ENCODE data around the gene SLC38A4. TPM values are rescaled to one million over a fixed set of nuclear protein-coding genes. Genes with fewer than 3 reads are reported as not detected.

The SLC38A4 gene
- total RNA-seq, 1 donor from 2014 or later: 4.7 TPM

GRCh38 chr12:46798648-46799047 lies 27.1 kb downstream of the SLC38A4 start:
- H3K9ac ChIP-seq (ENCODE audit: low read depth in 1 of 3, low read length in 3 of 3): no peak overlapping the region
- no peaks in the 10 kb centered on the region for H3K36me3 ChIP-seq (ENCODE audit: control insufficient read depth in 3 of 3, insufficient read depth in 3 of 3, low read length in 3 of 3)
- H3K27ac ChIP-seq (ENCODE audit: low read depth, low read length): no peak overlapping the region
- H3K4me3 ChIP-seq (ENCODE audit: low read length in 3 of 3): no peak overlapping the region
- no peaks in the 10 kb centered on the region for H3K9me3 ChIP-seq (ENCODE audit: control insufficient read depth in 3 of 3, low read length in 3 of 3)
- H3K4me1 ChIP-seq (ENCODE audit: control insufficient read depth in 3 of 3, insufficient read depth in 3 of 3, low read length in 3 of 3): peaks cover 0 to 2% (median 0%) of the 10 kb centered on the region in 3 donors
- no peaks in the 10 kb centered on the region for H3K27me3 ChIP-seq (ENCODE audit: control insufficient read depth in 3 of 3, insufficient read depth in 3 of 3, low read length in 3 of 3)

DNA sequence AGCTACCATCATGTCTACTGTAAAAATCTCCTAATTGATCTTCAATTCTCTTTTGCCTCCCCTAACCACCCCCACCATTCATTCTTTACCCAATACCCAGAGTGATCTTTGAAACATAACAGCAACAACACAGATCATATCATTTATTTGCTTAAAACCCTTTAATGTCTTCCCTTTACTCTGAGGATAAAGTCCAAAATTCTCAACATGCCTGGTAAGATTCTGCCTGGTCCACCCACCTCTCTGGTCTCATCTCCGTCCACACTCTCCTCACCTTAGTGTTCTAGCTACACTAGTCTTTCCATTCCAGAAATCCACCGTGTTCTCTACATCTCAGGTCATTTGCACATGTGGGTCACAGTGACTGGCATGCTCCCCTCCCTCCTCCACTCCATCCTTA lies 27.7 kb downstream of the SLC38A4 start:
- H3K4me3 ChIP-seq (ENCODE audit: low read length in 3 of 3): no peak overlapping the region
- H3K36me3 ChIP-seq (ENCODE audit: control insufficient read depth in 3 of 3, insufficient read depth in 3 of 3, low read length in 3 of 3): no peaks in the 10 kb centered on the region
- no peaks in the 10 kb centered on the region for H3K9me3 ChIP-seq (ENCODE audit: control insufficient read depth in 3 of 3, low read length in 3 of 3)
- H3K9ac ChIP-seq (ENCODE audit: low read depth in 1 of 3, low read length in 3 of 3): no peak overlapping the region
- H3K4me1 ChIP-seq (ENCODE audit: control insufficient read depth in 3 of 3, insufficient read depth in 3 of 3, low read length in 3 of 3): peaks cover 0 to 2% (median 0%) of the 10 kb centered on the region in 3 donors
- H3K27ac ChIP-seq (ENCODE audit: low read depth, low read length): no peak overlapping the region
- no peaks in the 10 kb centered on the region for H3K27me3 ChIP-seq (ENCODE audit: control insufficient read depth in 3 of 3, insufficient read depth in 3 of 3, low read length in 3 of 3)

- peaks cover 4 to 7% (median 6%) of the 10 kb centered on the region in 3 donors for H3K36me3 ChIP-seq (ENCODE audit: control insufficient read depth in 3 of 3, insufficient read depth in 3 of 3, low read length in 3 of 3)
- H3K4me3 ChIP-seq (ENCODE audit: low read length in 3 of 3): no peak overlapping the region
- no peak overlapping the region for H3K9ac ChIP-seq (ENCODE audit: low read depth in 1 of 3, low read length in 3 of 3)
- peaks cover 0 to 2% (median 0%) of the 10 kb centered on the region in 3 donors for H3K4me1 ChIP-seq (ENCODE audit: control insufficient read depth in 3 of 3, insufficient read depth in 3 of 3, low read length in 3 of 3)
- H3K27ac ChIP-seq (ENCODE audit: low read depth, low read length): no peak overlapping the region
- H3K27me3 ChIP-seq (ENCODE audit: control insufficient read depth in 3 of 3, insufficient read depth in 3 of 3, low read length in 3 of 3): no peaks in the 10 kb centered on the region
- H3K9me3 ChIP-seq (ENCODE audit: control insufficient read depth in 3 of 3, low read length in 3 of 3): no peaks in the 10 kb centered on the region
Observed at GRCh38 chr12:46795988-46796387, 29.8 kb downstream of the SLC38A4 start.

DNA sequence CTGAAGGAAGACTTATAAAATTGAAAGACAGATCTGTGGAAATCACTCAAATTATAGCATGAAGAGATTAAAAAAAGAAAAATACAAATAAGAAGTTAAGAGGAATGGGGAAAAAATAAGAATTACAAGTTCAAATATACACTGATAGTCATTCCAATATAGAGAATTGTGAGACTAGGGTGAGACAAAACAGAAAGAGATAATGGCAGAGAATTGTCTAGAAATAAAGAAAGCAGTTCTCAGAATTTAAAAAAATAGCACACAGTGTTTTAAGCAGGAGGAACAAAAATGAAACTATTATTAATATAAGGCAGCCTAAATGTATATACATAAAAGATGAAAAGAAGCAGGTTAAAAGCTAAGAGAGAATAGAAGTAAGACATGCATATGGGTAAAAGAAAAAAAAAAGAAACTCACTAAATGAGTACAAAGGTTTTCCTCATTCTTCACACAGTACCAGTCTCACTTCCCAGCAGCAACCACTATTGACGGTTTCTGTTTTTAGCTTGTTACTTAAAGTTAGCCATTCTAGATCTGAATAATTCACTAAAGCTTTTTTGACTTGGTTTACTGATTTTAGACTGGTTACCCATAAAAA lies 31.1 kb downstream of the SLC38A4 start:
- peaks cover 4 to 7% (median 6%) of the 10 kb centered on the region in 3 donors for H3K36me3 ChIP-seq (ENCODE audit: control insufficient read depth in 3 of 3, insufficient read depth in 3 of 3, low read length in 3 of 3)
- H3K27ac ChIP-seq (ENCODE audit: low read depth, low read length): no peak overlapping the region
- no peak overlapping the region for H3K4me3 ChIP-seq (ENCODE audit: low read length in 3 of 3)
- no peak overlapping the region for H3K9ac ChIP-seq (ENCODE audit: low read depth in 1 of 3, low read length in 3 of 3)
- H3K4me1 ChIP-seq (ENCODE audit: control insufficient read depth in 3 of 3, insufficient read depth in 3 of 3, low read length in 3 of 3): no peaks in the 10 kb centered on the region
- no peaks in the 10 kb centered on the region for H3K9me3 ChIP-seq (ENCODE audit: control insufficient read depth in 3 of 3, low read length in 3 of 3)
- no peaks in the 10 kb centered on the region for H3K27me3 ChIP-seq (ENCODE audit: control insufficient read depth in 3 of 3, insufficient read depth in 3 of 3, low read length in 3 of 3)

DNA sequence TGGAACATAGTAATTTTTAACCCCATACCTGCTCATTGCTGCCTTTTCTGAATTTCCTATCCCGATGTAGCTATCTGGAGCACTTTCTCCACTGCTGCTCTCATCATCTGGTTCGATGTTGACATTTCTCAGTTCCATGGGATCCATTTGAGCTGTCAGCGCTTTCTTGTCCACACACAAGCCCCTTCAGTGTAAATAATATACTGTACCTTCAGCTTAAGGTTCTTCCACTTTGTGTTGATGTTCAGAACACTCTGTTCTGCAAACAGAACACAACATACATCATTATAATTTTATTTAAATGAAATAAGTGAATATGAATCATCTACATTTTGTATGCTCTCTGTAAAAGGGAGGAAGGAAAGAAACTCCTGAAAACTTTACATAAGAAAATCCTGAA lies 32.9 kb downstream of the SLC38A4 start:
- Histone ChIP-seq H3K4me3 (ENCODE audit: low read length in 3 of 3) (no peak overlapping the region), H3K9ac (ENCODE audit: low read depth in 1 of 3, low read length in 3 of 3) (no peak overlapping the region), H3K27ac (ENCODE audit: low read depth, low read length) (no peak overlapping the region), H3K4me1 (ENCODE audit: control insufficient read depth in 3 of 3, insufficient read depth in 3 of 3, low read length in 3 of 3) (no peaks in the 10 kb centered on the region), H3K27me3 (ENCODE audit: control insufficient read depth in 3 of 3, insufficient read depth in 3 of 3, low read length in 3 of 3) (no peaks in the 10 kb centered on the region), H3K36me3 (ENCODE audit: control insufficient read depth in 3 of 3, insufficient read depth in 3 of 3, low read length in 3 of 3) (peaks cover 4 to 7% (median 6%) of the 10 kb centered on the region in 3 donors), H3K9me3 (ENCODE audit: control insufficient read depth in 3 of 3, low read length in 3 of 3) (no peaks in the 10 kb centered on the region)

- H3K4me1 ChIP-seq (ENCODE audit: control insufficient read depth in 3 of 3, insufficient read depth in 3 of 3, low read length in 3 of 3): peaks cover 2 to 8% (median 8%) of the 10 kb centered on the region in 3 donors
- H3K36me3 ChIP-seq (ENCODE audit: control insufficient read depth in 3 of 3, insufficient read depth in 3 of 3, low read length in 3 of 3): peaks cover 4 to 7% (median 6%) of the 10 kb centered on the region in 3 donors
- H3K4me3 ChIP-seq (ENCODE audit: low read length in 3 of 3): no peak overlapping the region
- no peak overlapping the region for H3K9ac ChIP-seq (ENCODE audit: low read depth in 1 of 3, low read length in 3 of 3)
- H3K9me3 ChIP-seq (ENCODE audit: control insufficient read depth in 3 of 3, low read length in 3 of 3): no peaks in the 10 kb centered on the region
- H3K27me3 ChIP-seq (ENCODE audit: control insufficient read depth in 3 of 3, insufficient read depth in 3 of 3, low read length in 3 of 3): no peaks in the 10 kb centered on the region
- no peak overlapping the region for H3K27ac ChIP-seq (ENCODE audit: low read depth, low read length)
Observed at GRCh38 chr12:46790066-46790465, 35.7 kb downstream of the SLC38A4 start.

DNA sequence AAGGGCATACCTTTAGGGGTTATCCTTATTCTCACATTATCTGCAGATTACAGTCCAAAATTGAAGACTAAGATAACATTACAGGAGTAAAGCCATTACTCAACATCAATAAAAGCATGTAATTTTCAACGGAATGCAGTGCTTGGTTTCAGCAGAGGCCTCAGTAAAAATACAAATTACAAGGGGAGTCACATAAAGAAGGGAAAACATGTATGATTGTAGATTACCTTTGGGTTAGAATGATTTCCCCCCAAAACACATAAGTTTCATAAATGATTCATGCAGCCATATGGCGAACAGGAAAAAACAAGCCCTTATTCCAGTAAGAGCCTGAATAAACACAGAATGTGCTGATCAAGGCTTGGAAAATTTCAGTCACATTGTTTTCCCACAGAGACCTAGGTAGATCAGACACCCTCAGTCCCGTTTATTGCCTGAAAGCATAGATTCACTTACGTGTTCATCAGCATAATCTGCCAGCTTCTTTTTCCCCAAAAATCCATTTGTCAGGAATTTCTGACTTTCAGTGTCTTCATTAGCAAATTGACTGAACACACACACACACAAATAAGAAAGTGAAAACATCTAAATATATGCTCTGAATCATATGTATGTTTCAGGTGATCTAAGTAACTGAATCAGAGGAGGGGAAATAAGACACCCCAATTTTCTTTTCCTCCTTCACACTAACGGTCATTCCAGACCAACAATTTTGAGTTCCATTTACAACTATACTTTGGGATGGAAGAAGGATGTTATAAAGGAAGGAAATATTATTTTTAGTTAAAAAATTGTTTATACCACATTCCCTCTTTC lies 37.5 kb downstream of the SLC38A4 start:
- Histone ChIP-seq H3K9ac (ENCODE audit: low read depth in 1 of 3, low read length in 3 of 3) (no peak overlapping the region), H3K4me1 (ENCODE audit: control insufficient read depth in 3 of 3, insufficient read depth in 3 of 3, low read length in 3 of 3) (peaks cover 2 to 14% (median 8%) of the 10 kb centered on the region in 3 donors), H3K36me3 (ENCODE audit: control insufficient read depth in 3 of 3, insufficient read depth in 3 of 3, low read length in 3 of 3) (peaks cover 4 to 7% (median 6%) of the 10 kb centered on the region in 3 donors), H3K27me3 (ENCODE audit: control insufficient read depth in 3 of 3, insufficient read depth in 3 of 3, low read length in 3 of 3) (no peaks in the 10 kb centered on the region), H3K27ac (ENCODE audit: low read depth, low read length) (no peak overlapping the region), H3K4me3 (ENCODE audit: low read length in 3 of 3) (no peak overlapping the region), H3K9me3 (ENCODE audit: control insufficient read depth in 3 of 3, low read length in 3 of 3) (no peaks in the 10 kb centered on the region)

GRCh38 chr12:46787496-46788055 lies 38.2 kb downstream of the SLC38A4 start:
- no peak overlapping the region for H3K9ac ChIP-seq (ENCODE audit: low read depth in 1 of 3, low read length in 3 of 3)
- H3K4me1 ChIP-seq (ENCODE audit: control insufficient read depth in 3 of 3, insufficient read depth in 3 of 3, low read length in 3 of 3): peaks cover 2 to 14% (median 8%) of the 10 kb centered on the region in 3 donors
- H3K27ac ChIP-seq (ENCODE audit: low read depth, low read length): no peak overlapping the region
- H3K36me3 ChIP-seq (ENCODE audit: control insufficient read depth in 3 of 3, insufficient read depth in 3 of 3, low read length in 3 of 3): peaks cover 3 to 7% (median 4%) of the 10 kb centered on the region in 3 donors
- no peak overlapping the region for H3K4me3 ChIP-seq (ENCODE audit: low read length in 3 of 3)
- H3K9me3 ChIP-seq (ENCODE audit: control insufficient read depth in 3 of 3, low read length in 3 of 3): no peaks in the 10 kb centered on the region
- H3K27me3 ChIP-seq (ENCODE audit: control insufficient read depth in 3 of 3, insufficient read depth in 3 of 3, low read length in 3 of 3): no peaks in the 10 kb centered on the region

- Histone ChIP-seq H3K27me3 (ENCODE audit: control insufficient read depth in 3 of 3, insufficient read depth in 3 of 3, low read length in 3 of 3) (no peaks in the 10 kb centered on the region), H3K27ac (ENCODE audit: low read depth, low read length) (no peak overlapping the region), H3K4me3 (ENCODE audit: low read length in 3 of 3) (no peak overlapping the region), H3K4me1 (ENCODE audit: control insufficient read depth in 3 of 3, insufficient read depth in 3 of 3, low read length in 3 of 3) (peaks cover 2 to 14% (median 8%) of the 10 kb centered on the region in 3 donors), H3K9me3 (ENCODE audit: control insufficient read depth in 3 of 3, low read length in 3 of 3) (no peaks in the 10 kb centered on the region), H3K9ac (ENCODE audit: low read depth in 1 of 3, low read length in 3 of 3) (no peak overlapping the region), H3K36me3 (ENCODE audit: control insufficient read depth in 3 of 3, insufficient read depth in 3 of 3, low read length in 3 of 3) (peaks cover 1 to 4% (median 1%) of the 10 kb centered on the region in 3 donors)
Observed at GRCh38 chr12:46786774-46787173, 39.0 kb downstream of the SLC38A4 start.

DNA sequence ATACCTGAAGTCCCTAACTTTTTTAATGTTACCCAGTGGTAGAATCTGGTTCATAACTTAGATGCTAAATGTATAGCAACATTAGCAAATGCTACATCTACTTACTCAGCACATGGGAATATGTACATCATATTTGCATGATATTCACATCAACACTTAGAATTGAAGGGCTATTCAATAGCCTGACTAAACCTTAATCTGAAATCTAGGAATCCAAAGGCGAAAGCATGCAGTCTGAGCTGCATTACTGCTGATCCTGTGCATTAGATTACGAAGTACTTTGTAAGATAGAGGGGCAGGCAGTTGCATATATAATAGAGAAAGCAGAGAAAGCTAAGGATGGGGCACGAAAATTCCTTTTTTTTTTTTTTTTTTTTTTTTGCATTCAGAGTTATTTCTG lies 40.4 kb downstream of the SLC38A4 start:
- H3K9ac ChIP-seq (ENCODE audit: low read depth in 1 of 3, low read length in 3 of 3): no peak overlapping the region
- H3K9me3 ChIP-seq (ENCODE audit: control insufficient read depth in 3 of 3, low read length in 3 of 3): no peaks in the 10 kb centered on the region
- no peaks in the 10 kb centered on the region for H3K27me3 ChIP-seq (ENCODE audit: control insufficient read depth in 3 of 3, insufficient read depth in 3 of 3, low read length in 3 of 3)
- no peak overlapping the region for H3K4me3 ChIP-seq (ENCODE audit: low read length in 3 of 3)
- peaks cover 2 to 14% (median 8%) of the 10 kb centered on the region in 3 donors for H3K4me1 ChIP-seq (ENCODE audit: control insufficient read depth in 3 of 3, insufficient read depth in 3 of 3, low read length in 3 of 3)
- no peak overlapping the region for H3K27ac ChIP-seq (ENCODE audit: low read depth, low read length)
- no peaks in the 10 kb centered on the region for H3K36me3 ChIP-seq (ENCODE audit: control insufficient read depth in 3 of 3, insufficient read depth in 3 of 3, low read length in 3 of 3)

All from skeletal muscle tissue (tissue), 4 donors.